NT2/D1 (cell line): ENCODE data around the gene CORO2A.

Source experiments
- YY1 ChIP-seq: IDR thresholded peaks from 2 replicates; pipeline ENCODE4 v1.6.1; 2011; ENCODE audit not compliant: insufficient read length, insufficient read depth
- ZNF274 ChIP-seq: IDR thresholded peaks from 2 replicates; pipeline ENCODE4 v1.6.1; 2011; ENCODE audit warnings: mild to moderate bottlenecking, low read depth, low read length

DNA sequence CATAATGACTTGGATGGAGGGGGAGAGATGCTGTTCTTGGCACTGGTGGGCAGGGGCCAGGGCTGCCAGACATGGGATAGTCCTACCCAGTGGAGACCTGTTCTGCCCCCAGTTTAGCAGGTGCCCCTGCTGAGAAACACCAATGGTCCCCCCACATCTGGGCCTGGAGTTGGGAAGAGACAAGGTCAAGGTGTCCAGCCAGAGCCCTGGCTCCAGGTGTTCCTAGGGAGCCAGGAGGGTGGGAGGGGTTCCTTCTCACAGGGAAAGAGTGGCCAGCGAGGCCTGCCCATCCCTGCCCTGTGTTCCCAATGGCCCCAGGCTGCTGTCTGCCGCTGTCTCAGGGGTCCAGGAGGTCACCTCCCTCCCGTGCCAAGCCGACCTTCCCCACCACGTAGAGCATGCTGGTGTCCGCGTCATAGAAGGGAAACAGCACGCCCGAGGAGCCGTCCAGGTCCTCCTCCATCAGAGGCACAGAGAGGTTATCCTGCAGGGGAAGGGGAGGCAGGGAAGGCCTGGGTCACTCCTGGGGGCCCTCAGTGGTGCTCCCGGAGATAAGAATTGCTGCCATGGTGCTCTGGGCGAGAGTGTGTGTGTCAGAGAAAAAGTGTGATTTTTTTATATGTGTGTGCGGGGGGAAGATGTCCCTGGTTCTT lies 61.7 kb downstream of the CORO2A start:
- no peak for TF ChIP-seq ZNF274
- no peak for TF ChIP-seq YY1
